HG03103 (cell line): ENCODE results near the gene KIF5A.

Experiments
- ATAC-seq: cut with Tn5 transposase; IDR thresholded peaks from one replicate; pipeline ENCODE4 v1.9.1; 2021; ENCODE audit warnings: low read depth; ENCODE audit not compliant: unreplicated experiment

Gene KIF5A

DNA sequence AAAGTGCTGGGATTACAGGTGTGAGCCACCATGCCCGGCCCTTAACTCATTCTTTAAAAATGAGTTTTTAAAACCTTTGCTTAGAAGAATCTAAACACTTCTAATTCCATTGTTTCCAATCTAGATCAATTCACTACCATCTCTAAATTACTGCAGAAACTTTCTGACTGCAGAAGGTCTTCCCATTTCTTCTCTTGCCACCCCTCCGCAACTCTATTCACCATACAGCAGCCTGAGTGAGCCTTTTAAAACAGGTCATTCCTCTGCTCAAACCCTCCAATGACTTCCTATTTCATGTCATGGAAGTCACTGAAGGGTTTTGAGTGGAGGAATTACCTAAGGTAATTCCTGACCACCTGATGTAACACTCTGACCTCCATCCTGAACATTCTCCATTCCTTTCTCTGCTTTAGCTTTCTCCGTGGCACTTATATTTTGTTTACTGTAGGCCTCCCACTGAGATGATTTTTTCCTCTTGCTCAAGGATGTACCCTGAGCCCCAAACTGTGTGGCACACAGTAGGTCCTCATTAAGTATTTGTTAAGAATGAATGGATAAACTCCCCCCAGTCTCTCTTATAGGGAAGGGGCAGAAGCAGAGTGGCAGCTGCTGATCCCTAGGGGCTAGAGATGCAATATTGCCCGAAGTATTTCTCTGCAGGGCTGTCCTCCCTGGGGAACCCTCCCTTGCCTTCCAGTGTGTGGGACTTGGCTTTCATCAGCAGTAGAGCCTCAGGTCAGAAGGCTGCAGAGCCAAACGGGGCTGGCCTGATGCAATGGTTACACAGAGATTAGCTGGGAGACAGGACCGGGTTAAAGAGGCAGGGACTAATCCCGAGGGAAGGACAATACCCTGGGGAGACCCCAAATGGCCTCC lies 30.7 kb upstream of the KIF5A start:
- no peak for ATAC-seq

GRCh38 chr12:57519796-57520052 lies 30.1 kb upstream of the KIF5A start:
- peak; percentile 0 for ATAC-seq

GRCh38 chr12:57520053-57520818 lies 29.6 kb upstream of the KIF5A start, which contains the start of gene DDIT3:
DDIT3 (minus strand) TSS chr12:57520514; CDS start chr12:57517406, 3,108 bp downstream.
- ATAC-seq, result peak; percentile 66

DNA sequence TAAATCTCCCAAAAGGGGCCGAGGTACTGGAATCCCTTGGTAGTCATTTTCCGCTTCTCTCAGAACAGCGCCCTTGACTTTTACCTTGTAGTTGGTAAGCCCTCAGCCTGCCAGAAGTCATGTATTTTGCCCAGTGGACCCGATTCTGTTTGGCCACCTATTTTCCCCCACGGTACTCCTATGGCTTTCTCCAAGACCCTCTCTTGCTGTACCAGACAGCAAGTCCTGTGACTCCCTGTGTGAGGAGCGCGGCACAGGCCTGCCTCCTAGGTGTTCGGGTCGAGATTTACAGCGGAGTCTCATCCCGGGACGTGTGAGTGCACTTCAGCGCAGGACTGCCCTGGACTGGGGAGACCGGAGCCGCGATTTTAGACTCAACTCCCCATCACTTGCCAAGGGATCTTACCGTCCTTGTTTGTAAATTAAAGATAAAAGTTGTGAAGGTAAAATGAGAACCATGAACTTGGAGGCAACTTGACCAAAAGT lies 28.3 kb upstream of the KIF5A start:
- ATAC-seq, result no peak

DNA sequence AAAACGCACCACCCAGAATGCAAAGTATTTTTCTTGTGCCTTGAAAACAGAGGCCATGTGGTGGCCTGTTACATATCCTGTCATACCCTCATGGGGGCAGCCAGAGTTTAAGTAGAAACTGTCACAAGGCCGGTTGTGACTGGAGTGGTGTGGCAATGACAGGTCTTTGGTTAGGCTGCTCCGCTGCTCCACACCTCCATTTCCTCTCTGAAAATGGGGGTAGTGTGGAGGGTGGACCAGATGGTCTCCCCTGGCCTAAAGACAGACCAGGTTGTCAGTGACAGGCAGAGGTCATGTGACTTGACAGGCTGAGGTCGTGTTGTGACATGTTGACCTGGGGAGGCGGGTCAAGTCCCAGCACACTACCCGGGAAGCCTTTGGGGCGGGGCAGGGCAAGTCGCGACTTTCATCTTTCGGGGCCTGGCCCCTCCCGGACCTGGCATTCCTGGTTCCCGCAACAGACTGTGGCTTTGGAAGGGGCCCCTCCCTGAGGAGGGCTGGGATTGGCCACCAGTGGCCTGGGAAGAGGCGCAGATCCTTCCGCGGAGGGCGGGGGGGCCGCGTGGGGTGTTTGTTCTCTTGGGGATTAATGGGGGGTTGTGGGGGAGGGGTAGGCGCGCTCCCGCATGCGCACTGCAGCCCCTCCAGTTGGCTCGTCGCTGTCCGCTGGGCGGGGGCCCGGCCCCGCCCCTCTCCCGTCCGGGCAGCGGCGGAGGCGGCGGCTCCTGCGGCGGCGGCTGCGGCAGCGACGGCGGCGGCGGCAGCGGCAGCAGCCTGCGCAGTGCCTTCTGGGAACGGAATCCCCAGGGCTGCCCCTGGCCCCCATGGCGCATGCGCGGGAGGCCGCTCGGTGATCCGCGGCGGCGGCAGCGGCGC lies 27.6 kb upstream of the KIF5A start, which contains the start of gene MBD6:
TSS of gene MBD6 (plus strand) at position 814 of the 876 bp plus-strand sequence. CDS start 1,480 bp downstream, outside the sequence.
- ATAC-seq, result peak; percentile 32

DNA sequence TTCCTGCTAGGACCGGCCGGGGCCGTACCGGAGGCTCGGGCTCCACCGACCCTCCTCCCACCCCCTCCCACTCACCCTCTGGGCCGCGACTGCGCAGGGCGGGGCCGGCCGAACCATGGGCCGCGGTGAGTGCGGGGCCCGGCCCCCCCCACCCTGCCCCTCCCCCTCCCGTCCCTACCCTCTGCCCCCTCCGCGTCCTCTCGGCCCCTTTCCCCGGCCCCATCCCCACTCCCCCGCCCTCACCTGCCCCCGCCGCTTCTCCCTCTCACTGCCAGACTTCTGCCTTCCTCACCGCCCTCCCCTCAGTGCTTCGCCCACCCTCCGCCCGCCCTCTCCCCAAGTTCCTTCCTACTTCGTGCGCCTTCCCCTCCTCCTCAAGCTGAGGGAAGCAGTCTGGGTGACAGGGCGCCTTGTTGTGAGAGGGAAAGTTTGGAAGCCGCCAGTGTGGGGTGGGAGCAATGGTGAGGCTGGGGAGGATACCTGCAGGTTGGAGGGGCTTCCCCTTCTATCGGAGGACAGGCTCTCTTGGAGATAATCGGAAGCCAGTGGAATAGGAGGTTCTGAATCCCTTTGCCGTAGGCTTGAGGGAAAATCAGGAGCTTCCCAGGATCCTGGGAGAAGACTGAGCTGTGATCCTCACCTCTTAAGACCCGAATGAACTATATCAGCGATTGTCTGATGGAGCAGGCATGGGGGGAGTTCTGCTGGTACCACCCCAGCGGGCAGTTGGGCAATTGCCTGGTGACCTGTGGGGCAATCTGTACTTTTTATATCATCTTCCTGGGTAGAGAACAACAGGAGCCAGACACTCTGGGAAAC lies 26.7 kb upstream of the KIF5A start:
- ATAC-seq, result no peak

- no peak for ATAC-seq
These were observed 25.9 kb upstream of the KIF5A start for GRCh38 chr12:57523706-57524614.

DNA sequence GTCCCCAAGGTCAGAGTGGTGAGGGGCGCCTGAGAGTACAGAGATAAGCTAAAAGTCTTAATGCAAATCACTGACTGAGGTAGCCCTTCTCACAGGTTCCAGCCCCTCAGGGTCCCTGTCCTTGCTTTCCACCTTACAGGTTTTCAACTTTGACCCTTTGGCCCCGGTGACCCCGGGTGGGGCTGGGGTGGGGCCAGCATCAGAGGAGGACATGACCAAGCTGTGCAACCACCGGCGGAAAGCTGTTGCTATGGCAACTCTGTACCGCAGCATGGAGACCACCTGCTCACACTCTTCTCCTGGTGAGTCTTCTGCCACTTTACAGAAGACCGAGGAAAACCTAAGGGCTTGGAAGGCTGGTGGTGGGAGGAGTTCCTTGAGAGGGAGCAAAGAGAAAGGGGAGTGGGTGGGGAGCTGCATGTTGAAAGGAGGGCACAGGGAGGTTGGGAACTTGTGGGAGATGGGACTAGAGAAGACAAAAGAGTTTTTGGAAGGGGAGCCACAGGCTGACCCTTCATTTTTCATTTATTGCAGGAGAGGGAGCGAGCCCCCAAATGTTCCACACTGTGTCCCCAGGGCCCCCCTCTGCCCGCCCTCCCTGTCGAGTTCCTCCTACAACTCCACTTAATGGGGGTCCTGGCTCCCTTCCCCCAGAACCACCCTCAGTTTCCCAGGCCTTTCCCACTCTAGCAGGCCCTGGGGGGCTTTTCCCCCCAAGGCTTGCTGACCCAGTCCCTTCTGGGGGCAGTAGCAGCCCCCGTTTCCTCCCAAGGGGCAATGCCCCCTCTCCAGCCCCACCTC lies 24.8 kb upstream of the KIF5A start:
- ATAC-seq, result no peak

DNA sequence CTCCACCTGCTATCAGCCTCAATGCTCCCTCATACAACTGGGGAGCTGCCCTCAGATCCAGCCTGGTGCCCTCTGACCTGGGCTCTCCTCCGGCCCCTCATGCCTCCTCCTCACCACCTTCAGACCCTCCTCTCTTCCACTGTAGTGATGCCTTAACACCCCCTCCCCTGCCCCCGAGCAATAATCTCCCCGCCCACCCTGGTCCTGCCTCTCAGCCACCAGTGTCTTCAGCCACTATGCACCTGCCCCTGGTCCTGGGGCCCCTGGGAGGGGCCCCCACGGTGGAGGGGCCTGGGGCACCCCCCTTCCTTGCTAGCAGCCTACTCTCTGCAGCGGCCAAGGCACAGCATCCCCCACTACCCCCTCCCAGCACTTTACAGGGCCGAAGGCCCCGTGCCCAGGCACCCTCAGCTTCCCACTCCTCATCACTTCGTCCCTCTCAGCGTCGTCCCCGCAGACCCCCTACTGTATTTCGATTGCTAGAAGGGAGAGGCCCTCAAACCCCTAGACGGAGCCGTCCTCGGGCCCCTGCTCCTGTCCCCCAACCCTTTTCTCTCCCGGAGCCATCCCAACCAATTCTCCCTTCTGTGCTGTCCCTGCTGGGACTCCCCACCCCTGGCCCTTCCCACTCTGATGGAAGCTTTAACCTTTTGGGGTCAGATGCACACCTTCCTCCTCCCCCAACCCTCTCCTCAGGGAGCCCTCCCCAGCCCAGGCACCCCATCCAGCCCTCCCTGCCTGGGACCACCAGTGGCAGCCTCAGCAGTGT lies 24.0 kb upstream of the KIF5A start:
- ATAC-seq, result no peak

DNA sequence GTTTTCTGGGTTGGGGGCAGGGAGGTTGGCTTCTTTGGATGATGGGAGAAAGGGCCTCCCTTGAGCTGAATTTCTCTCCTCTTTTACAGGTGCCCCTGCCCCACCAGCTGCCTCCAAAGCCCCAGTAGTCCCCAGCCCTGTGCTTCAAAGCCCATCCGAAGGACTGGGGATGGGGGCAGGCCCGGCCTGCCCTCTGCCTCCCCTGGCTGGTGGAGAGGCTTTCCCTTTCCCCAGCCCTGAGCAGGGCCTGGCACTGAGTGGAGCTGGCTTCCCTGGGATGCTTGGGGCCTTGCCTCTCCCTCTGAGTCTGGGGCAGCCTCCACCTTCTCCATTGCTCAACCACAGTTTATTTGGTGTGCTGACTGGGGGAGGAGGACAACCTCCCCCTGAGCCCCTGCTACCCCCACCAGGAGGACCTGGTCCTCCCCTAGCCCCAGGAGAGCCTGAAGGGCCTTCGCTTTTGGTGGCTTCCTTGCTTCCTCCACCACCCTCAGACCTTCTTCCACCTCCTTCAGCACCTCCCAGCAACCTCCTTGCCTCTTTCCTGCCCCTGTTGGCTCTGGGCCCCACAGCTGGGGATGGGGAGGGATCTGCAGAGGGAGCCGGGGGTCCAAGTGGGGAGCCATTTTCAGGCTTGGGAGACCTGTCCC lies 23.2 kb upstream of the KIF5A start:
- ATAC-seq, result no peak

GRCh38 chr12:57527184-57527583 lies 22.7 kb upstream of the KIF5A start:
- no peak for ATAC-seq

DNA sequence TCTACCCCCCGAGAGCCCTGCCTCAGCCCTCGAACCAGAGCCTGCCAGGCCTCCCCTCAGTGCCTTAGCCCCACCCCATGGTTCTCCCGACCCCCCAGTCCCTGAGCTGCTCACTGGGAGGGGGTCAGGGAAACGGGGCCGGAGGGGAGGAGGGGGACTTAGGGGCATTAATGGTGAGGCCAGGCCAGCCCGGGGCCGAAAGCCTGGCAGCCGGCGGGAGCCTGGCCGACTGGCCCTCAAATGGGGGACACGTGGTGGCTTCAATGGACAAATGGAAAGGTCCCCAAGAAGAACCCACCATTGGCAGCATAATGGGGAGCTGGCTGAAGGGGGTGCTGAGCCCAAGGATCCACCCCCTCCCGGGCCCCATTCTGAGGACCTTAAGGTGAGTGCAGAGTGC lies 21.7 kb upstream of the KIF5A start:
- no peak for ATAC-seq

DNA sequence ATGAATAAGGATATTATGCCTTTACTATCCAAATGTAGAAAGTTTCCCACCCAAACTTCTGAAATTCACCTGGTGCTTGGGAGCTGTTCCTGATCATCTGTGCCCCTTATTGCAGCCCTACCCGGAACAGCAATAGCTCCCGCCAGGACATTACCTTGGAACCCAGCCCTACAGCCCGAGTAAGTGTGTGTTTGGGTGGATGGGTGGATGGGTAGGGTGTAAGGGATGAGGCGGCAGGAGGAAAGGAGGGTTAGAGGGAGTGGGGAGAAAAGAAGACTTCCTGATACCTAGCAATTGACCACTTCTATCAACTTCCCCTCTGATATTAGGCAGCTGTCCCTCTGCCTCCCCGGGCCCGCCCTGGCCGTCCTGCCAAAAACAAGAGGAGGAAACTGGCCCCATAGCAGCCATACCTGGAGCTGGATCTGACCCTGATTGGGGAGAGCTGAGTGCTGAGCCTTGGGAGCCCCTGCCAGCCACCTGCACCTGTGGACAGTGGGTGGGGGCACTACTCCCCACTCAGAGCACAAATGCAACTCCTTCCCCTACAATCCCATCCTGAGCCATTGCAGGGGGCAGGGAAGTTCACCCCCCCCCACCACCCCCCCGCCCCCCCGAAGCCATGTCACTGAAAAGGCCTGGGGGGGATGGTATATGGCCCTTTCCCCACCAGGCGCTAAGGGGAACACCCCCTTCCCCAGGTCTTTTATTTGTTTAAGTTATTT lies 20.9 kb upstream of the KIF5A start:
- no peak for ATAC-seq

DNA sequence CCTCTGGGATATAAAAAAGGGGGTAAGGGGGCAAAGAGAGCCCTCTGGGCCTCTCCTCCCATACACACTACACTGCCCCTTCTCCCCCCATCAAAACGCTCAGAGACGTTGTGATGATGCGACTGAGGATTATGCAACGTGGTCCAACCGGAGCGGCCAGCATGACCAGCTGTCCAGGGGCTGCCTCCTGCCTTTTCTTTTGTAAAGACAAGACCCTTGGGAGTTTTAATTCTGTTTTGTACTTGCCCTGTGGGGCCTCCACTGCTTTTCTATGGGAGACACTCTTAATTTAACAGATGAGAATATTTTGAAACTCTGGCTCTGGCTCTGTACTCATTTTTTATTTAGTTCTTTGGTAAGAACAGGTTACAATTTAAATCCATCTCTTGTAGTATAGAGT lies 20.0 kb upstream of the KIF5A start:
- no peak for ATAC-seq

GRCh38 chr12:57530396-57531142 lies 19.3 kb upstream of the KIF5A start:
- ATAC-seq, result no peak
